ENCODE results near the gene CSAG2. TPM values are rescaled to one million over a fixed set of nuclear protein-coding genes. Genes with fewer than 3 reads are reported as not detected.
"Not testable (repeated sequence)": the region's sequence is repeated elsewhere in the genome, so short reads cannot be mapped to it uniquely, and the experiment has no call there.

The CSAG2 gene
- total RNA-seq, 1 experiment from 2014 or later = not detected

DNA sequence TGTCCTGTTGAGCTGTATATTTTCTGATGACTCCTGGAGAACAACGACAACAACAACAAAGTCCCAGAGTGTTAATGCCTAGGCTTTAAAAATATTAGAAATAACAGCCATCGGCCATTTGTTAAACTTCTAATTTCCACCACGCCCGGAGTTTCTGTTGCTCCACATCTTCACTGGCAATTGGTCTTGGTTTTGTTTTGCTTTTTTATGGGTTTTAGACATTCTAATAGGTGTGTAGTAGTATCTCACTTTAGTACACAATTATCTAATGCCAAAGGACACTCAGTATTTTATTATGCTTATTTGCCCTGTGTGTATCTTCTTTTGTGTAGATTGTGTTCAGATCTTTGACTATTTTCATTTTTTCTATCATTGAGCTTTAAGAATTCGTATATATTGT lies 29.5 kb upstream of the CSAG2 start:
- H3K27me3 ChIP-seq (ENCODE audit: insufficient read depth, low read length) = no peaks in the 10 kb centered on the region
- Mint-ChIP-seq H3K27ac (no peak overlapping the region), H3K4me3 (no peak overlapping the region), H3K36me3 (ENCODE audit: insufficient read depth in 1 of 3, low read depth in 3 of 3) (peaks cover 0 to 2% (median 1%) of the 10 kb centered on the region in 3 experiments; a peak in 3 of 7 replicates), H3K9me3 (peaks cover 61 to 75% of the 10 kb centered on the region in 2 experiments), H3K4me1 (no peaks in the 10 kb centered on the region), H3K27me3 (ENCODE audit: low read depth) (peaks cover 9% of the 10 kb centered on the region)
- TF ChIP-seq CTCF (conservative IDR thresholded peaks at IDR 0.05) = no peak
- H2BK15ac ChIP-seq (ENCODE audit: low read depth, low read length) = no peak overlapping the region
- H4K20me1 ChIP-seq (ENCODE audit: control insufficient read depth, insufficient read depth, insufficient read length) = no peaks in the 10 kb centered on the region
- no peaks in the 10 kb centered on the region for H3K4me1 ChIP-seq (ENCODE audit: insufficient read depth, low read length)
- no peak overlapping the region for H2BK120ac ChIP-seq (ENCODE audit: low read depth, low read length, poor library complexity, severe bottlenecking)
- no peak overlapping the region for H3K27ac ChIP-seq (ENCODE audit: insufficient read length, low read depth, low read length)
- H3K14ac ChIP-seq (ENCODE audit: insufficient read depth, low read length) = no peak overlapping the region
- no peak overlapping the region for H3K4me2 ChIP-seq (ENCODE audit: insufficient read depth, insufficient read length, low read length)
- H2AFZ ChIP-seq (ENCODE audit: low read length) = no peak overlapping the region
- WGBS (ENCODE audit: extremely low coverage, insufficient read length, low lambda C conversion rate) = no CpG with 5 or more reads among the region's 5 CpGs
- no peak overlapping the region for H3K56ac ChIP-seq (ENCODE audit: insufficient read length, low read depth, low read length)
- H3K79me1 ChIP-seq (ENCODE audit: insufficient read depth, low read depth, low read length, poor library complexity, severe bottlenecking) = no peaks in the 10 kb centered on the region
- no peak for DNase-seq
- no peak overlapping the region for H4K8ac ChIP-seq (replicated peaks; ENCODE audit: insufficient read length, low read depth, low read length)
- no peak overlapping the region for H2AK5ac ChIP-seq (ENCODE audit: insufficient read length, low read length)
- no peak overlapping the region for H2BK5ac ChIP-seq (ENCODE audit: insufficient read length, low read length)
- H3K23me2 ChIP-seq (ENCODE audit: insufficient read length, low read depth, low read length, poor library complexity, severe bottlenecking) = no peaks in the 10 kb centered on the region
- H3K9me3 ChIP-seq (ENCODE audit: control insufficient read depth, low read depth, low read length) = peaks cover 13% of the 10 kb centered on the region
- no peak overlapping the region for H2BK20ac ChIP-seq (ENCODE audit: low read depth, low read length, poor library complexity, severe bottlenecking)
- H3K4ac ChIP-seq (ENCODE audit: low read depth, low read length) = no peak overlapping the region
- H4K91ac ChIP-seq (ENCODE audit: insufficient read length, low read depth, low read length) = no peak overlapping the region
- no peak overlapping the region for H3T11ph ChIP-seq (ENCODE audit: low read length)
- no peak overlapping the region for H3K9ac ChIP-seq (ENCODE audit: extremely low read depth, insufficient read length, low read length)
- H3K23ac ChIP-seq (ENCODE audit: insufficient read length, low read depth, low read length) = no peak overlapping the region
- H4K5ac ChIP-seq (ENCODE audit: insufficient read length, low read depth, low read length) = no peak overlapping the region
- H3K18ac ChIP-seq (ENCODE audit: insufficient read length, low read depth, low read length) = no peak overlapping the region
- H3K79me2 ChIP-seq (ENCODE audit: insufficient read depth, low read length) = no peaks in the 10 kb centered on the region
- H2BK12ac ChIP-seq (ENCODE audit: insufficient read length, low read depth, low read length) = no peak overlapping the region

GRCh38 chrX:152736528-152736927 lies 27.5 kb upstream of the CSAG2 start:
- H2BK15ac ChIP-seq (ENCODE audit: low read depth, low read length); H2BK5ac ChIP-seq (ENCODE audit: insufficient read length, low read length); H3K36me3 Mint-ChIP-seq (ENCODE audit: insufficient read depth in 1 of 3, low read depth in 3 of 3); H3K56ac ChIP-seq (ENCODE audit: insufficient read length, low read depth, low read length); H2AK5ac ChIP-seq (ENCODE audit: insufficient read length, low read length); H2BK12ac ChIP-seq (ENCODE audit: insufficient read length, low read depth, low read length); H2BK20ac ChIP-seq (ENCODE audit: low read depth, low read length, poor library complexity, severe bottlenecking); DNase-seq; H3K79me2 ChIP-seq (ENCODE audit: insufficient read depth, low read length); H3K4me2 ChIP-seq (ENCODE audit: insufficient read depth, insufficient read length, low read length); H2AFZ ChIP-seq (ENCODE audit: low read length); H3K18ac ChIP-seq (ENCODE audit: insufficient read length, low read depth, low read length); H3K4me3 Mint-ChIP-seq; H4K8ac ChIP-seq (replicated peaks; ENCODE audit: insufficient read length, low read depth, low read length); H3K9ac ChIP-seq (ENCODE audit: extremely low read depth, insufficient read length, low read length); H3K4me1 ChIP-seq (ENCODE audit: insufficient read depth, low read length); H3K14ac ChIP-seq (ENCODE audit: insufficient read depth, low read length); H3K27me3 Mint-ChIP-seq (ENCODE audit: low read depth); H3K79me1 ChIP-seq (ENCODE audit: insufficient read depth, low read depth, low read length, poor library complexity, severe bottlenecking); H4K5ac ChIP-seq (ENCODE audit: insufficient read length, low read depth, low read length); H3K23ac ChIP-seq (ENCODE audit: insufficient read length, low read depth, low read length); H3K23me2 ChIP-seq (ENCODE audit: insufficient read length, low read depth, low read length, poor library complexity, severe bottlenecking); H2BK120ac ChIP-seq (ENCODE audit: low read depth, low read length, poor library complexity, severe bottlenecking); H3K27me3 ChIP-seq (ENCODE audit: insufficient read depth, low read length); H4K20me1 ChIP-seq (ENCODE audit: control insufficient read depth, insufficient read depth, insufficient read length); H4K91ac ChIP-seq (ENCODE audit: insufficient read length, low read depth, low read length); H3K27ac ChIP-seq (ENCODE audit: insufficient read length, low read depth, low read length); H3K4me1 Mint-ChIP-seq; H3K9me3 ChIP-seq (ENCODE audit: control insufficient read depth, low read depth, low read length); H3K4ac ChIP-seq (ENCODE audit: low read depth, low read length); H3T11ph ChIP-seq (ENCODE audit: low read length): not testable (repeated sequence)
- peaks cover 60 to 79% of the 10 kb centered on the region in 2 experiments for H3K9me3 Mint-ChIP-seq
- no CpG with 5 or more reads among the region's 12 CpGs for WGBS (ENCODE audit: extremely low coverage, insufficient read length, low lambda C conversion rate)
- H3K27ac Mint-ChIP-seq = peak overlapping the region in 1 of 3 experiments; percentile 35; a peak in 1 of 7 replicates
